Parietal lobe (tissue), 1 donor: ENCODE results near the gene ADH4. TPM values are rescaled to one million over a fixed set of nuclear protein-coding genes. Genes with fewer than 3 reads are reported as not detected.

Experiments used
- total RNA-seq: library from RNA; depleted of rRNA; stranded (reverse); fragments of >200 nt; gene quantifications from one replicate; pipeline ENCODE4 v1.2.3, GENCODE V29; 2014

Gene ADH4
- total RNA-seq, result not detected

GRCh38 chr4:99144070-99144469, at the start of gene ADH4:
TSS of gene ADH4 (minus strand) at chr4:99144297. CDS start at chr4:99144222, 75 bp downstream.

GRCh38 chr4:99088481-99089365, 55.4 kb downstream of the ADH4 start, which contains the start of gene ADH5:
TSS of gene ADH5 (minus strand) at chr4:99088788. CDS start at chr4:99088700, 88 bp downstream.

Other genes starting within 250 kb of the ADH4 start
- 193 TPM for gene EIF4E, start 215.2 kb downstream of the ADH4 start, total RNA-seq
- gene METAP1, start 148.6 kb downstream of the ADH4 start, total RNA-seq, result 45.1 TPM
- gene ADH5, start 55.5 kb downstream of the ADH4 start, total RNA-seq, result 111 TPM
- not detected for gene ADH6, start 74.9 kb upstream of the ADH4 start, total RNA-seq
- not detected for gene ADH1A, start 146.7 kb upstream of the ADH4 start, total RNA-seq
- gene ADH1B, start 177.1 kb upstream of the ADH4 start, total RNA-seq, result not detected
- not detected for gene ADH1C, start 208.4 kb upstream of the ADH4 start, total RNA-seq